Astrocyte of the hippocampus (primary cell): ENCODE measurements around the gene PLK1.
"Not testable (repeated sequence)": the region's sequence is repeated elsewhere in the genome, so short reads cannot be mapped to it uniquely, and the experiment has no call there.

Experiments used
- DNase-seq: peaks from one replicate; pipeline ENCODE4 v3.0.0; 2011; ENCODE audit warnings: low read depth, low spot score

The PLK1 gene

GRCh38 chr16:23710008-23710407 is 31.3 kb downstream of the PLK1 start:
- DNase-seq = no peak

- no peak for DNase-seq
Measured at GRCh38 chr16:23710504-23710903, 31.8 kb downstream of the PLK1 start.

- no peak for DNase-seq
Measured at GRCh38 chr16:23711785-23712184, 33.1 kb downstream of the PLK1 start.

GRCh38 chr16:23712976-23713375 is 34.3 kb downstream of the PLK1 start, which contains the start of gene ERN2:
Gene ERN2, minus strand, starts transcription at chr16:23713222. Its CDS starts 35 bp downstream, at chr16:23713187.
- no peak for DNase-seq

- no peak for DNase-seq
Measured at GRCh38 chr16:23716484-23716883, 37.8 kb downstream of the PLK1 start.

GRCh38 chr16:23722613-23723240 is 44.0 kb downstream of the PLK1 start:
- not testable (repeated sequence) for DNase-seq

- DNase-seq = no peak
Measured at GRCh38 chr16:23724096-23724784, 45.6 kb downstream of the PLK1 start.

- no peak for DNase-seq
Measured at GRCh38 chr16:23724785-23725131, 46.1 kb downstream of the PLK1 start.

- no peak for DNase-seq
Measured at GRCh38 chr16:23726710-23727109, 48.0 kb downstream of the PLK1 start.

- no peak for DNase-seq
Measured at GRCh38 chr16:23728112-23728477, 49.4 kb downstream of the PLK1 start.

- peak; percentile 36 for DNase-seq
Measured at GRCh38 chr16:23729503-23730424, 51.1 kb downstream of the PLK1 start.

- DNase-seq = no peak
Measured at GRCh38 chr16:23734176-23734893, 55.6 kb downstream of the PLK1 start.

- not testable (repeated sequence) for DNase-seq
Measured at GRCh38 chr16:23737423-23738028, 58.8 kb downstream of the PLK1 start.

- no peak for DNase-seq
Measured at GRCh38 chr16:23739516-23739915, 60.8 kb downstream of the PLK1 start.
